Endothelial cell of umbilical vein (primary cell): Measurements from ENCODE around the gene MNT. TPM values are rescaled to one million over a fixed set of nuclear protein-coding genes. Genes with fewer than 3 reads are reported as not detected.

Experiments used
- BruUV-seq: library from RNA; stranded (reverse); fragments of 400-500 nt; replicated peaks from 2 replicates; lab custom pipeline; 2021; lab: Mats Ljungman, UMichigan
- CTCF ChIA-PET: fragments of 300-600, 350-600 bp; sonication (Branson Sonifier 250); formaldehyde crosslinking; loops from one replicate; lab custom pipeline; 2021; ENCODE audit warnings: antibody characterized with exemption, inconsistent platforms; lab: Charles Lee
- POLR2A ChIA-PET: fragments of 300-600, 350-600 bp; sonication (Branson Sonifier 250); formaldehyde crosslinking; loops from one replicate; lab custom pipeline; 2021; ENCODE audit warnings: antibody characterized with exemption, inconsistent platforms; lab: Charles Lee
- DNase-seq: peaks from one replicate; pipeline ENCODE4 v3.0.0-alpha.2; 2011; ENCODE audit warnings: low read depth, low spot score
- FAIRE-seq: peaks from 2 replicates; lab custom pipeline; 2011; peaks lifted over from hg19 to GRCh38; lab: Jason Lieb, UNC
- H2AFZ ChIP-seq: 2 replicates; pipeline ENCODE4 v1.6.0; 2012; ENCODE audit warnings: low read depth, low read length, control low read depth, inconsistent platforms
- H3K27ac ChIP-seq: 2 replicates; pipeline ENCODE4 v1.5.1; 2011; ENCODE audit warnings: low read depth, mild to moderate bottlenecking, control low read depth, low read length, moderate library complexity; ENCODE audit not compliant: insufficient read depth
- H3K27me3 ChIP-seq, 2 experiments: 2 replicates each; pipeline versions ENCODE4 v1.6.0 to v1.6.1; 2011; ENCODE audit warnings: low read length in 2 of 2, mixed read lengths in 1 of 2; ENCODE audit not compliant: control insufficient read depth in 2 of 2, insufficient read depth in 2 of 2
- H3K36me3 ChIP-seq, 2 experiments: 2 replicates in 1 of 2; 3 replicates in 1 of 2; pipeline ENCODE4 v1.5.1; 2011; ENCODE audit warnings: low read length in 2 of 2, mild to moderate bottlenecking in 1 of 2, moderate library complexity in 1 of 2; ENCODE audit not compliant: control insufficient read depth in 2 of 2, insufficient read depth in 2 of 2; ENCODE audit errors: extremely low read depth in 1 of 2
- H3K4me1 ChIP-seq: 3 replicates; pipeline ENCODE4 v1.5.1; 2011; ENCODE audit warnings: mild to moderate bottlenecking, low read length; ENCODE audit not compliant: control insufficient read depth, insufficient read depth; ENCODE audit errors: extremely low read depth
- H3K4me2 ChIP-seq: 2 replicates; pipeline ENCODE4 v1.6.1; 2011; ENCODE audit warnings: low read length, control low read depth, mixed read lengths; ENCODE audit not compliant: insufficient read depth
- H3K4me3 ChIP-seq, 3 experiments: fragments of 200-600 bp in 1 of 3; sonication (generic), shearing (Covaris generic) in 1 of 3; replicated peaks in 1 of 3; 2 replicates each; pipeline ENCODE4 v1.5.1; 2011 to 2016; ENCODE audit warnings: control low read depth in 3 of 3, low read length in 3 of 3, mild to moderate bottlenecking in 2 of 3, inconsistent platforms in 1 of 3, low read depth in 1 of 3, moderate library complexity in 1 of 3; ENCODE audit not compliant: insufficient read depth in 1 of 3
- H3K79me2 ChIP-seq: 2 replicates; pipeline ENCODE4 v1.6.0; 2012; ENCODE audit warnings: low read length, inconsistent platforms; ENCODE audit not compliant: control insufficient read depth, insufficient read depth
- H3K9ac ChIP-seq: replicated peaks from 2 replicates; pipeline ENCODE3; 2011; ENCODE audit warnings: low read length, control low read depth; ENCODE audit not compliant: insufficient read depth; ENCODE audit errors: extremely low read depth
- H3K9me1 ChIP-seq: replicated peaks from 3 replicates; pipeline ENCODE4 v1.6.0; 2011; ENCODE audit warnings: mild to moderate bottlenecking, low read length; ENCODE audit not compliant: control insufficient read depth, insufficient read depth; ENCODE audit errors: extremely low read depth
- H3K9me3 ChIP-seq: replicated peaks from 2 replicates; pipeline ENCODE4 v1.5.1; 2012; ENCODE audit warnings: low read length, inconsistent platforms; ENCODE audit not compliant: control insufficient read depth, insufficient read depth
- H4K20me1 ChIP-seq: replicated peaks from 2 replicates; pipeline ENCODE3; 2011; ENCODE audit warnings: mild to moderate bottlenecking, low read length; ENCODE audit not compliant: control insufficient read depth, insufficient read depth; ENCODE audit errors: extremely low read depth
- CTCF ChIP-seq, 2 donors: IDR thresholded peaks; 1 replicate in 1 of 2; 2 replicates in 1 of 2; pipeline ENCODE4 v1.5.1; 2011; ENCODE audit warnings: low read length in 2 of 2, mild to moderate bottlenecking in 2 of 2, moderate library complexity in 2 of 2, control low read depth in 1 of 2, inconsistent platforms in 1 of 2, low read depth in 1 of 2; ENCODE audit not compliant: insufficient read depth in 1 of 2; ENCODE audit errors: extremely low read depth in 1 of 2
- EZH2 ChIP-seq: IDR thresholded peaks from 2 replicates; pipeline ENCODE4 v1.6.1; 2012; ENCODE audit warnings: borderline replicate concordance, low read depth, mild to moderate bottlenecking, moderate library complexity, low read length, inconsistent platforms; ENCODE audit not compliant: severe bottlenecking
- FOS ChIP-seq: IDR thresholded peaks from 2 replicates; pipeline ENCODE4 v1.6.1; 2011; ENCODE audit warnings: mild to moderate bottlenecking, low read length, moderate library complexity, borderline replicate concordance; ENCODE audit not compliant: insufficient read depth
- GATA2 ChIP-seq: IDR thresholded peaks from 2 replicates; pipeline ENCODE4 v1.7.0; 2011; ENCODE audit warnings: low read depth, mild to moderate bottlenecking, moderate library complexity, mixed read lengths, low read length; ENCODE audit not compliant: insufficient read length, insufficient read depth
- JUN ChIP-seq: IDR thresholded peaks from 2 replicates; pipeline ENCODE4 v1.6.1; 2011; ENCODE audit warnings: borderline replicate concordance, low read depth; ENCODE audit not compliant: insufficient read length, insufficient read depth
- MAX ChIP-seq: IDR thresholded peaks from 2 replicates; pipeline ENCODE4 v1.6.1; 2011; ENCODE audit not compliant: insufficient read depth, insufficient read length
- MYC ChIP-seq: IDR thresholded peaks from one replicate; pipeline ENCODE4 v1.6.1; 2011; ENCODE audit warnings: mild to moderate bottlenecking, low read depth, low read length
- POLR2A ChIP-seq: IDR thresholded peaks from 2 replicates; pipeline ENCODE4 v1.6.1; 2012; ENCODE audit warnings: low read depth, mild to moderate bottlenecking, control low read depth, low read length
- POLR2AphosphoS5 ChIP-seq: IDR thresholded peaks from 2 replicates; pipeline ENCODE4 v1.6.1; 2012; ENCODE audit warnings: low read depth, mild to moderate bottlenecking, control low read depth, low read length, moderate library complexity; ENCODE audit not compliant: insufficient read depth
- dilution Hi-C: fragments of 300-500 bp; cut with MboI; formaldehyde crosslinking; loops from one replicate; pipeline ENCODE4 v1.15.0; 2019; ENCODE audit warnings: low sequenced_read_pairs; ENCODE audit not compliant: extremely low pct_ligation_motif_present
- intact Hi-C: fragments of 100-400 bp; cut with micrococcal nuclease; formaldehyde crosslinking; loops from one replicate; pipeline ENCODE4 v1.10.0; 2022
- polyA plus RNA-seq, 4 experiments: library from polyadenylated mRNA; depleted of rRNA in 3 of 4; stranded (reverse) in 3 of 4; unstranded in 1 of 4; fragments of >200 nt; gene quantifications; 2 replicates each; pipeline versions ENCODE4 v1.2.1 to v1.2.3, GENCODE V29; 2011 to 2012; ENCODE audit warnings: missing spikeins in 1 of 4
- small RNA-seq: library from RNA; depleted of rRNA; stranded (forward); fragments of <200 nt; gene quantifications from one replicate; pipeline ENCODE3, GENCODE V24; 2012; ENCODE audit warnings: low replicate concordance, low read depth; ENCODE audit not compliant: insufficient read depth, insufficient read length
- total RNA-seq: library from RNA; stranded (reverse); gene quantifications from 2 replicates; pipeline ENCODE4 v1.2.3, GENCODE V29; 2021

MNT gene
- total and polyA plus RNA-seq, 2 donors (not counting 3 experiments of a cell fraction or from before 2014, with no cell fraction given) = 4.1 to 21.6 TPM

- Histone ChIP-seq H3K4me1 (peaks cover 16% of the 10 kb centered on the region), H3K9me1 (no peaks in the 10 kb centered on the region), H3K36me3 (peaks cover 14 to 19% of the 10 kb centered on the region in 2 experiments), H3K4me2 (peak overlapping the region; percentile 84), H2AFZ (peak overlapping the region; percentile 82), H3K27me3 (no peaks in the 10 kb centered on the region), H4K20me1 (no peaks in the 10 kb centered on the region), H3K9ac (peak overlapping the region; percentile 75), H3K4me3 (peak overlapping the region; percentile 56 to 85 (median 72)), H3K79me2 (peaks cover 34% of the 10 kb centered on the region), H3K27ac (peak overlapping the region; percentile 26), H3K9me3 (no peaks in the 10 kb centered on the region)
- POLR2A ChIA-PET = interaction anchor here (0.9 to 1.5 kb wide), 3 partner anchors 9 to 66 kb away, joined by 3 to 5 read pairs (median 4); no protein-coding TSS in a partner anchor
- DNase-seq = no peak
- FAIRE-seq = no peak
- intact Hi-C loops (loop anchor here (1.0 to 10.0 kb wide), 5 partner anchors 24 to 621 kb away; partner anchors contain the start of genes MNT, SMG6, SRR and TLCD2), dilution Hi-C loops (no loop called here)
- BruUV-seq = TSS peak; percentile 46
- TF ChIP-seq FOS = no peak
- TF ChIP-seq MAX = no peak
- TF ChIP-seq CTCF (IDR thresholded peaks at IDR 0.05; ENCODE audit: extremely low read depth in 1 of 2, insufficient read depth in 1 of 2, low read depth in 1 of 2, low read length in 2 of 2) = no peak
- TF ChIP-seq GATA2 = no peak
- no peak for TF ChIP-seq MYC
- no peak for TF ChIP-seq JUN
- no peak for TF ChIP-seq POLR2AphosphoS5
- TF ChIP-seq EZH2 = no peak
- no peak for TF ChIP-seq POLR2A
- CTCF ChIA-PET = interaction anchor here (0.7 to 5.4 kb wide), 8 partner anchors 17 to 281 kb away, joined by 3 to 42 read pairs (median 6); partner anchors contain the start of gene HIC1
Measured at GRCh38 chr17:2335726-2336214, 65.1 kb downstream of the MNT start.

Small RNA genes lying within 50 kb of the gene (small RNA-seq; reads per million reads assigned to genes)
- gene AC006435.3 (not detected), gene AC006435.4 (not detected)

Other genes with a start within 250 kb of the MNT start
- 42.2 and 43.0 TPM in 2 replicates for gene SMG6, start 97.3 kb downstream of the MNT start, total RNA-seq
- gene SMG6, start 97.3 kb downstream of the MNT start, polyA plus RNA-seq = 39.1 and 40.1 TPM in 2 replicates
- 19.4 and 20.1 TPM in 2 replicates for gene SRR, start 97.1 kb downstream of the MNT start, total RNA-seq
- gene SRR, start 97.1 kb downstream of the MNT start, polyA plus RNA-seq = 13.7 and 14.5 TPM in 2 replicates
- 35.0 and 39.9 TPM in 2 replicates for gene TSR1, start 64.6 kb downstream of the MNT start, total RNA-seq
- 5.0 and 6.2 TPM in 2 replicates for gene TSR1, start 64.6 kb downstream of the MNT start, polyA plus RNA-seq
- gene SGSM2, start 63.6 kb downstream of the MNT start, total RNA-seq = 61.6 and 64.3 TPM in 2 replicates
- 94.5 and 122 TPM in 2 replicates for gene SGSM2, start 63.6 kb downstream of the MNT start, polyA plus RNA-seq
- 22.9 and 24.7 TPM in 2 replicates for gene METTL16, start 110.8 kb upstream of the MNT start, total RNA-seq
- gene METTL16, start 110.8 kb upstream of the MNT start, polyA plus RNA-seq = 8.4 and 11.0 TPM in 2 replicates
- 153 and 158 TPM in 2 replicates for gene PAFAH1B1, start 192.6 kb upstream of the MNT start, total RNA-seq
- 46.4 and 46.5 TPM in 2 replicates for gene PAFAH1B1, start 192.6 kb upstream of the MNT start, polyA plus RNA-seq